Stimulated activated CD4-positive, alpha-beta T cell treated with anti-CD3 and anti-CD28 coated beads, Interleukin-1b, Interleukin-23, amount 100 ng/mL, for 4 hours (primary cell): ENCODE measurements around the gene FAM219A.

Experiments used
- DNase-seq, 2 donors: peaks; one replicate each; pipeline ENCODE4 v3.0.0-alpha.2; 2020; ENCODE audit warnings: low read depth in 2 of 2

FAM219A gene

GRCh38 chr9:34349324-34349723 is 109.0 kb downstream of the FAM219A start:
- no peak for DNase-seq
